HUES48 (cell line): ENCODE measurements around the gene ISG15.
A peak's percentile ranks its signal among the peaks of the same experiment; 100 is the strongest.
"Not testable (repeated sequence)": the region's sequence is repeated elsewhere in the genome, so short reads cannot be mapped to it uniquely, and the experiment has no call there.

ENCODE experiments used
- H3K27ac ChIP-seq: one replicate; pipeline ENCODE4 v1.7.0; 2013; ENCODE audit warnings: low read depth, low read length, inconsistent platforms
- H3K27me3 ChIP-seq: 2 replicates; pipeline ENCODE4 v1.6.1; 2013; ENCODE audit warnings: mild to moderate bottlenecking, low read length; ENCODE audit not compliant: control insufficient read depth, insufficient read depth
- H3K36me3 ChIP-seq: 2 replicates; pipeline ENCODE4 v1.6.1; 2013; ENCODE audit warnings: low read length; ENCODE audit not compliant: control insufficient read depth, insufficient read depth
- H3K4me1 ChIP-seq: 2 replicates; pipeline ENCODE4 v1.6.1; 2013; ENCODE audit warnings: mild to moderate bottlenecking, low read length; ENCODE audit not compliant: control insufficient read depth, insufficient read depth
- H3K4me3 ChIP-seq: 2 replicates; pipeline ENCODE4 v1.5.1; 2013; ENCODE audit warnings: mild to moderate bottlenecking, low read depth, low read length
- H3K9ac ChIP-seq: 2 replicates; pipeline ENCODE4 v1.6.1; 2013; ENCODE audit warnings: mild to moderate bottlenecking, low read depth, low read length, moderate library complexity
- H3K9me3 ChIP-seq: 2 replicates; pipeline ENCODE4 v1.6.1; 2013; ENCODE audit warnings: low read length; ENCODE audit not compliant: control insufficient read depth, insufficient read depth

Gene ISG15

GRCh38 chr1:1024149-1024770 is 11.0 kb downstream of the ISG15 start:
- Histone ChIP-seq H3K27me3 (no peaks in the 10 kb centered on the region; the same call in 1 of the 2 replicates), H3K36me3 (peaks cover 8% of the 10 kb centered on the region; the same call in 1 of the 2 replicates), H3K4me1 (peaks cover 52% of the 10 kb centered on the region), H3K27ac (peak overlapping the region; percentile 64), H3K4me3 (no peak overlapping the region), H3K9ac (no peak overlapping the region), H3K9me3 (no peaks in the 10 kb centered on the region)

- H3K9ac ChIP-seq: peak overlapping the region; percentile 17; the same call in 1 of the 2 replicates
- H3K27me3 ChIP-seq: no peaks in the 10 kb centered on the region; the same call in none of the 2 replicates
- H3K4me1 ChIP-seq: peaks cover 52% of the 10 kb centered on the region
- peak overlapping the region; percentile 80 for H3K27ac ChIP-seq
- peak overlapping the region; percentile 24; the same call in 1 of the 2 replicates for H3K4me3 ChIP-seq
- peaks cover 8% of the 10 kb centered on the region; the same call in 1 of the 2 replicates for H3K36me3 ChIP-seq
- H3K9me3 ChIP-seq: no peaks in the 10 kb centered on the region
These were observed 11.7 kb downstream of the ISG15 start for GRCh38 chr1:1024771-1025699.

DNA sequence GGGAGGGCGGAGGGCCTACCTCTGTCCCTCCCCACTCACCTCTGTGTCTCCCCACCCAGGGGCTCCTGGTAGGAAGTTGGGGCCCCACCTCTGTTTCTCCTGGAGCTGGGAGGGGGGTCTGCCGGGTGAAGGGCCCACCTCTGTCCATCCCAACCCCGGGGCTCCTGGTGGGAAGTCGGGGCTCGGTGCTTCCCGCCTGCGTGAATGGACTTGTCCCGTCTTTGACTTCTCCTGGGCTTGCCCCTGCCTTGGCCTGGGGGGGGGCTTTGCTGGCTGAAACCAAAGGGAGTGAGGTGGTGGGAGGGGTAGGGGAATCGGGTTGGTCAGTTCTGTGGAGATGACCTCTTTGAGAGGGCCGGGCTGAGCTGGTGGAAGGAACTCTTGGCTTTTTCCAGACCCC is 12.4 kb downstream of the ISG15 start:
- H3K9me3 ChIP-seq: no peaks in the 10 kb centered on the region
- H3K9ac ChIP-seq: no peak overlapping the region
- no peak overlapping the region for H3K4me3 ChIP-seq
- no peaks in the 10 kb centered on the region; the same call in none of the 2 replicates for H3K27me3 ChIP-seq
- H3K27ac ChIP-seq: peak overlapping the region; percentile 20
- peaks cover 8% of the 10 kb centered on the region; the same call in 1 of the 2 replicates for H3K36me3 ChIP-seq
- H3K4me1 ChIP-seq: peaks cover 52% of the 10 kb centered on the region

GRCh38 chr1:1026599-1027413 is 13.5 kb downstream of the ISG15 start:
- Histone ChIP-seq H3K4me3 (no peak overlapping the region), H3K27me3 (peaks cover 1% of the 10 kb centered on the region), H3K27ac (no peak overlapping the region), H3K9ac (no peak overlapping the region), H3K9me3 (no peaks in the 10 kb centered on the region), H3K36me3 (peaks cover 8% of the 10 kb centered on the region; the same call in 1 of the 2 replicates), H3K4me1 (peaks cover 46% of the 10 kb centered on the region)

DNA sequence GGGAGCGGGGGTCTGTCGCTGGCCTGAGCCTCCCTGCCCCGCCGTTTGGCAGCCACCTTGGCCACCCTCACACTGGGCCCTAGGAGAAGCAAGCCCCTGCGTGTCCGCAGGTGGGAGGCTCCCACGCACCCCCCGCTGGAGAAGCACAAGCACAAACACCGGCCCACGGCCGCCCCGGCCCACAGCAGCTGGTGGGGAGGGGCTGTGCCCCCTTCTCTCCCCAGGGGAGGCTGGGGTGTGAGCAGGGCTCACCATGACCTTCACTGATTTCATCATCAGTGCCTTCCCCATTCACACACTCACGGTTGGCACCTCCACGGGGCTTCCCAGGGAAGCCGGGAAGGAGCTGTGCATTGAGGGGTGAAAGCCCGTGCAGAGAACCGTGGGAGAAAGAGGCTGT is 14.5 kb downstream of the ISG15 start:
- peaks cover 7% of the 10 kb centered on the region for H3K27me3 ChIP-seq
- H3K4me3 ChIP-seq: no peak overlapping the region
- no peaks in the 10 kb centered on the region for H3K9me3 ChIP-seq
- H3K27ac ChIP-seq: no peak overlapping the region
- no peak overlapping the region for H3K9ac ChIP-seq
- 0 out of 2 replicates have a peak, but pooled peaks cover 4% of the 10 kb centered on the region for H3K36me3 ChIP-seq
- peaks cover 47% of the 10 kb centered on the region for H3K4me1 ChIP-seq

- peaks cover 27% of the 10 kb centered on the region for H3K27me3 ChIP-seq
- H3K27ac ChIP-seq, H3K36me3 ChIP-seq, H3K9me3 ChIP-seq, H3K4me3 ChIP-seq, H3K9ac ChIP-seq: not testable (repeated sequence)
- peaks cover 18% of the 10 kb centered on the region for H3K4me1 ChIP-seq
These were observed 17.8 kb downstream of the ISG15 start for GRCh38 chr1:1030867-1031658.

DNA sequence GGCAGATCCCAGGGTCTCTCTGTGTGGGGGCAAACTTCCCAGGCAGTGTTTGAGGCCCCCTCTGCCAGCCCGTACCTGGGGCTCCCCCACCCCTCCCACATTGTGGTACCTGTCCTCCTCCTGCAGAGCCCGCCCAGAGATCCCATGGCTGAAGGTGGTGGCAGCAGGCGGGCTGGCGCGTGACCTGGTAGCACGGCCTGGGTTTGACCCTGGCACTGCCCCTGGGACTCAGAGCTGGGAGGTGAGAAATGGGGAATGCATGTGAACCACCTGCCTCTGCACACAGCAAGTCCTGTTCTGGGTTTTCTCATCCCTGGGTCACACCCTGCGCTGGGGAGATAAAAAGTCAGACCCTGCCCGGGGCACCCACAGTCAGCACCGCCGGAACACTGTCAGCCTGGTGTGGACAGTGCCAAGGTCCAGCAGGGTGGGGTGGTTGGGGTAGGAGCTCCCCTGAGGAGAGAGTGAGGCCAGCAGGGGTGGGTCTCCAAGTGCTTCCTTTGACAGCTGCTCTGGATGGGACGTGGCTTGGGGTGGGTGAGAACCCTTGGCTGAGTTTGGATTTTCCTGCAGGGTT is 18.4 kb downstream of the ISG15 start:
- Histone ChIP-seq H3K27me3 (peaks cover 30% of the 10 kb centered on the region), H3K9ac (no peak overlapping the region), H3K4me1 (peaks cover 11% of the 10 kb centered on the region), H3K4me3 (no peak overlapping the region), H3K9me3 (no peaks in the 10 kb centered on the region), H3K27ac (no peak overlapping the region), H3K36me3 (0 out of 2 replicates have a peak, but pooled peaks cover 6% of the 10 kb centered on the region)

DNA sequence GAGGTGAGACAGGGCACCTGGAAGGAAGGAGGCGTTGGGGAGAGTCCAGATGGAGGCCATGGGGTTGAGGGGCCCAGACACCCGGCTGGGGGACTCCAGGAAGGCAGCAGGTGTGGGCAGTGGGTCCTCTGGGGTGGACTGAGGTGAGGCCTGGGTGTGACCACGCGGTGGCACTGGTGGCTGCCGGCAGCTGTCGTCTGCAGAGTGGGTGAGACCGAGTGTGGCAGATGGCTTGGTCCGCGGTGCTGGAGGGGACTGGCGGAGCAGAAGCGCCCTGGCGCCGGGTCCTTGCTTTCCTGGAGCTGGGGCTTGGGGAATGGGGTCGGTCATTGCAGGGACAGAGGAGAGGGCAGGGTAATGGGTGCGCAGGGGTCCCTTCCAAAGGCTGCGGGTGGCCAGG is 19.1 kb downstream of the ISG15 start:
- peak overlapping the region; percentile 18 for H3K27ac ChIP-seq
- H3K4me3 ChIP-seq: peak overlapping the region; percentile 32; the same call in 1 of the 2 replicates
- no peak overlapping the region for H3K9ac ChIP-seq
- H3K4me1 ChIP-seq: peaks cover 9% of the 10 kb centered on the region
- no peaks in the 10 kb centered on the region for H3K9me3 ChIP-seq
- H3K27me3 ChIP-seq: peaks cover 30% of the 10 kb centered on the region
- H3K36me3 ChIP-seq: 0 out of 2 replicates have a peak, but pooled peaks cover 5% of the 10 kb centered on the region

DNA sequence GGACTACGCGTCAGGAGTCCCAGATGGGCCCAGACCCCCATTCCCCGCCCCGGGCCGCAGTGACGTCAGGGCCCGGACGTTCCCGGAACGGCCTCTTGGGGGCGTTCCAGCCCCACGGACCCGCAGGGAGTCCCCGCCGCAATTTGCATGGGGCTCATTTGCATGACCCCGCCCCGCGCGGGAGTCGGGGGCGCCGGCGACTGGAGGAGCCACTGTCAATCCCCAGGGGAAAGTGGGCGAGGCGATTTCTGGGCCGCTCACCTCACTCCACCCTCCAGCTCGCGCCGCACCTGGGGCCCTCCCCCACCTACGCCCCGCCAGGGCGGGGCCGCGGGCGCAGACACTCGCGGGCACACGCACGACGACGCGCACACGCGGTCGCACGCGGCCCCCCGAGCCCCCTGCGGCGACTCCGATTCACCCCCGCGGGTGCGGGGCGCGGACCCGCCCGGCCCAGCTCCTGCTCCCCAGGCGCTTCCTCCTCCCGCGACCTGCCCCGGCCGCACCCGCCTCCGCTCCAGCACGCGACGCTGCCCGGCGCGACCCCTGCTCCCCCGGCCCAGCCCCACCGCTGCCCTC is 19.8 kb downstream of the ISG15 start:
- peaks cover 36% of the 10 kb centered on the region for H3K27me3 ChIP-seq
- peak overlapping the region; percentile 5 for H3K27ac ChIP-seq
- peaks cover 8% of the 10 kb centered on the region for H3K4me1 ChIP-seq
- H3K4me3 ChIP-seq: peak overlapping the region; percentile 68; the same call in 1 of the 2 replicates
- 0 out of 2 replicates have a peak, but pooled peaks cover 2% of the 10 kb centered on the region for H3K36me3 ChIP-seq
- H3K9ac ChIP-seq: no peak overlapping the region
- H3K9me3 ChIP-seq: no peaks in the 10 kb centered on the region
